Mucosa of descending colon (tissue), 3 donors: ENCODE data around the gene SDK2. TPM values are rescaled to one million over a fixed set of nuclear protein-coding genes. Genes with fewer than 3 reads are reported as not detected.

Experiments
- ATAC-seq: fragments of 200-7000 bp; cut with Tn5 transposase; one replicate; pipeline ENCODE4 v1.9.1; 2020; ENCODE audit warnings: mild to moderate bottlenecking, moderate library complexity
- DNase-seq, 3 donors: peaks; one replicate each; pipeline ENCODE4 v3.0.0-alpha.2; 2020
- H3K36me3 ChIP-seq: fragments of 200-600 bp; one replicate; pipeline ENCODE4 v1.8.0; 2021; ENCODE audit warnings: low read depth, mild to moderate bottlenecking
- H3K4me1 ChIP-seq: fragments of 200-600 bp; one replicate; pipeline ENCODE4 v1.8.0; 2021; ENCODE audit warnings: low read depth, mild to moderate bottlenecking
- H3K4me3 ChIP-seq: fragments of 200-600 bp; one replicate; pipeline ENCODE4 v1.8.0; 2021; ENCODE audit warnings: mild to moderate bottlenecking
- H3K9me3 ChIP-seq: fragments of 200-600 bp; one replicate; pipeline ENCODE4 v1.8.0; 2021; ENCODE audit warnings: mild to moderate bottlenecking
- CTCF ChIP-seq: fragments of 200-600 bp; IDR thresholded peaks from one replicate; pipeline ENCODE4 v1.8.0; 2022; ENCODE audit warnings: antibody characterized with exemption, mild to moderate bottlenecking
- intact Hi-C, 2 donors: fragments of 100-400 bp; cut with DNase I in 1 of 2; cut with micrococcal nuclease in 1 of 2; formaldehyde crosslinking; loops; one replicate each; pipeline versions ENCODE4 v1.11.0 to v1.11.1; 2022; cut with DNase I, micrococcal nuclease
- total RNA-seq, 3 donors: library from RNA; stranded (reverse); fragmentation: NEBNext Ultra II Directional in 2 of 3; extraction: Animal tissue kit (Norgen Biotek cat#: 25700) in 2 of 3; gene quantifications; one replicate each; pipeline versions ENCODE4 v1.2.1 to v1.2.4, GENCODE V29; 2021 to 2023
- donor health status: DM: no; HTN: no; CAD: no; lungs with moderate emphysema.
- donor health status: DM: no; HTN: no; CAD: no.
- donor health status: DM: no; HTN: yes; CAD: no.

Gene SDK2
- total RNA-seq, 3 donors from 2014 or later: 1.2 to 1.6 (median 1.3) TPM

- no peaks in the 10 kb centered on the region for H3K4me1 ChIP-seq
- H3K9me3 ChIP-seq: no peaks in the 10 kb centered on the region
- H3K36me3 ChIP-seq: no peaks in the 10 kb centered on the region
- intact Hi-C loops: no loop called here
- no peak overlapping the region for H3K4me3 ChIP-seq
- no peak for TF ChIP-seq CTCF
- no peak for DNase-seq
- ATAC-seq: no peak
These were observed 61.4 kb downstream of the SDK2 start for GRCh38 chr17:73582821-73583220.

- Histone ChIP-seq H3K9me3 (no peaks in the 10 kb centered on the region), H3K36me3 (no peaks in the 10 kb centered on the region), H3K4me1 (no peaks in the 10 kb centered on the region), H3K4me3 (no peak overlapping the region)
- no peak for TF ChIP-seq CTCF
- intact Hi-C loops: no loop called here
- DNase-seq (no peak), ATAC-seq (no peak)
These were observed 61.9 kb downstream of the SDK2 start for GRCh38 chr17:73582359-73582758.

- Histone ChIP-seq H3K4me1 (no peaks in the 10 kb centered on the region), H3K4me3 (no peak overlapping the region), H3K9me3 (no peaks in the 10 kb centered on the region), H3K36me3 (no peaks in the 10 kb centered on the region)
- no peak for ATAC-seq
- no peak for DNase-seq
- TF ChIP-seq CTCF: no peak
- intact Hi-C loops: no loop called here
These were observed 62.9 kb downstream of the SDK2 start for GRCh38 chr17:73581379-73581778.

- no peak for TF ChIP-seq CTCF
- DNase-seq (no peak), ATAC-seq (no peak)
- Histone ChIP-seq H3K4me3 (no peak overlapping the region), H3K4me1 (no peaks in the 10 kb centered on the region), H3K36me3 (no peaks in the 10 kb centered on the region), H3K9me3 (no peaks in the 10 kb centered on the region)
- intact Hi-C loops: no loop called here
These were observed 64.1 kb downstream of the SDK2 start for GRCh38 chr17:73580073-73580710.

GRCh38 chr17:73576556-73577098 lies 67.6 kb downstream of the SDK2 start:
- ATAC-seq (peak; percentile 56), DNase-seq (peak in 1 of 3 donors; percentile 11)
- H3K4me3 ChIP-seq: no peak overlapping the region
- TF ChIP-seq CTCF: no peak
- no peaks in the 10 kb centered on the region for H3K4me1 ChIP-seq
- no peaks in the 10 kb centered on the region for H3K36me3 ChIP-seq
- H3K9me3 ChIP-seq: no peaks in the 10 kb centered on the region
- intact Hi-C loops: no loop called here
